AG09309 (cell line): Measurements from ENCODE around the gene OSBPL10.

Experiments
- DNase-seq: peaks from one replicate; pipeline ENCODE4 v3.0.0-alpha.2; 2010; ENCODE audit warnings: low read depth
- H3K4me3 ChIP-seq: 2 replicates; pipeline ENCODE4 v1.5.1; 2011; ENCODE audit warnings: mild to moderate bottlenecking, low read depth, low read length, moderate library complexity; ENCODE audit not compliant: control insufficient read depth
- CTCF ChIP-seq: IDR thresholded peaks from 2 replicates; pipeline ENCODE4 v1.5.1; 2011; ENCODE audit warnings: mild to moderate bottlenecking, low read depth, low read length, inconsistent platforms; ENCODE audit not compliant: insufficient read depth, control insufficient read depth; ENCODE audit errors: missing control alignments

The OSBPL10 gene

GRCh38 chr3:31750341-31750740 lies 230.7 kb downstream of the OSBPL10 start:
- TF ChIP-seq CTCF: no peak
- no peak for DNase-seq
- H3K4me3 ChIP-seq: no peak overlapping the region

GRCh38 chr3:31748933-31749295 lies 232.1 kb downstream of the OSBPL10 start:
- no peak for TF ChIP-seq CTCF
- H3K4me3 ChIP-seq: no peak overlapping the region
- no peak for DNase-seq

- no peak for DNase-seq
- H3K4me3 ChIP-seq: no peak overlapping the region
- TF ChIP-seq CTCF: no peak
Measured at GRCh38 chr3:31748281-31748932, 232.7 kb downstream of the OSBPL10 start.

GRCh38 chr3:31747785-31748184 lies 233.3 kb downstream of the OSBPL10 start:
- TF ChIP-seq CTCF: no peak
- no peak overlapping the region for H3K4me3 ChIP-seq
- DNase-seq: no peak

GRCh38 chr3:31744913-31745312 lies 236.1 kb downstream of the OSBPL10 start:
- no peak for TF ChIP-seq CTCF
- DNase-seq: no peak
- no peak overlapping the region for H3K4me3 ChIP-seq

- H3K4me3 ChIP-seq: no peak overlapping the region
- no peak for TF ChIP-seq CTCF
- DNase-seq: no peak
Measured at GRCh38 chr3:31743331-31744089, 237.6 kb downstream of the OSBPL10 start.

- TF ChIP-seq CTCF: no peak
- no peak for DNase-seq
- no peak overlapping the region for H3K4me3 ChIP-seq
Measured at GRCh38 chr3:31740397-31740796, 240.7 kb downstream of the OSBPL10 start.
